GM18507 (cell line): ENCODE measurements around the gene CD28.

ENCODE experiments used
- DNase-seq: peaks from one replicate; pipeline ENCODE4 v3.0.0; 2011; ENCODE audit warnings: low read depth; ENCODE audit not compliant: insufficient read length; ENCODE audit errors: extremely low spot score
- FAIRE-seq: peaks from 2 replicates; lab custom pipeline; 2011; peaks lifted over from hg19 to GRCh38; lab: Jason Lieb, UNC

The CD28 gene

GRCh38 chr2:203737360-203737759, 30.9 kb downstream of the CD28 start:
- no peak for FAIRE-seq
- no peak for DNase-seq

- FAIRE-seq, result no peak
Measured at GRCh38 chr2:203739351-203739750, 32.9 kb downstream of the CD28 start.

GRCh38 chr2:203740871-203741281, 34.4 kb downstream of the CD28 start:
- no peak for DNase-seq
- no peak for FAIRE-seq

More at GRCh38 chr2:203739351-203739750, 32.9 kb downstream of the CD28 start:
- no peak for DNase-seq

GRCh38 chr2:203741566-203741965, 35.1 kb downstream of the CD28 start:
- FAIRE-seq (no peak), DNase-seq (no peak)

GRCh38 chr2:203743441-203743981, 37.1 kb downstream of the CD28 start:
- FAIRE-seq, result no peak
- DNase-seq, result no peak

GRCh38 chr2:203744091-203744490, 37.7 kb downstream of the CD28 start:
- no peak for FAIRE-seq
- DNase-seq, result no peak

- no peak for FAIRE-seq
- no peak for DNase-seq
Measured at GRCh38 chr2:203745267-203745666, 38.8 kb downstream of the CD28 start.

- no peak for DNase-seq
- no peak for FAIRE-seq
Measured at GRCh38 chr2:203748331-203749126, 42.1 kb downstream of the CD28 start.

- DNase-seq (no peak), FAIRE-seq (no peak)
Measured at GRCh38 chr2:203750346-203751068, 44.1 kb downstream of the CD28 start.

- no peak for DNase-seq
- FAIRE-seq, result no peak
Measured at GRCh38 chr2:203751685-203752271, 45.3 kb downstream of the CD28 start.

- DNase-seq, result no peak
- peak; percentile 9 for FAIRE-seq
Measured at GRCh38 chr2:203756161-203756560, 49.7 kb downstream of the CD28 start.

GRCh38 chr2:203758841-203759689, 52.6 kb downstream of the CD28 start:
- FAIRE-seq (no peak), DNase-seq (no peak)

- DNase-seq (no peak), FAIRE-seq (no peak)
Measured at GRCh38 chr2:203759690-203760365, 53.4 kb downstream of the CD28 start.

GRCh38 chr2:203761121-203761520, 54.7 kb downstream of the CD28 start:
- DNase-seq (no peak), FAIRE-seq (no peak)

- FAIRE-seq, result no peak
Measured at GRCh38 chr2:203763241-203763937, 57.0 kb downstream of the CD28 start.

GRCh38 chr2:203763938-203764664, 57.7 kb downstream of the CD28 start:
- FAIRE-seq (no peak), DNase-seq (no peak)

More at GRCh38 chr2:203763241-203763937, 57.0 kb downstream of the CD28 start:
- no peak for DNase-seq

GRCh38 chr2:203772456-203773165, 66.2 kb downstream of the CD28 start:
- no peak for DNase-seq
- no peak for FAIRE-seq
